Activated CD8-positive, alpha-beta memory T cell treated with anti-CD3 and anti-CD28 coated beads for 48 hours (primary cell): ENCODE data around the gene NBEA.
"Not testable (repeated sequence)": the region's sequence is repeated elsewhere in the genome, so short reads cannot be mapped to it uniquely, and the experiment has no call there.

ENCODE experiments used
- DNase-seq, 3 experiments: peaks; one replicate each; pipeline ENCODE4 v3.0.0-alpha.2; 2020; ENCODE audit warnings: low read depth in 2 of 3, low spot score in 2 of 3

Gene NBEA

GRCh38 chr13:35086667-35087066, 144.6 kb downstream of the NBEA start:
- no peak for DNase-seq

- DNase-seq, result no peak
Measured at GRCh38 chr13:35092251-35092650, 150.2 kb downstream of the NBEA start.

- no peak for DNase-seq
Measured at GRCh38 chr13:35092751-35093150, 150.7 kb downstream of the NBEA start.

GRCh38 chr13:35093356-35093755, 151.3 kb downstream of the NBEA start:
- no peak for DNase-seq

- not testable (repeated sequence) for DNase-seq
Measured at GRCh38 chr13:35106771-35107170, 164.7 kb downstream of the NBEA start.

- DNase-seq, result no peak
Measured at GRCh38 chr13:35107535-35107934, 165.5 kb downstream of the NBEA start.

GRCh38 chr13:35113612-35114011, 171.5 kb downstream of the NBEA start:
- not testable (repeated sequence) for DNase-seq

- DNase-seq, result no peak
Measured at GRCh38 chr13:35127466-35127865, 185.4 kb downstream of the NBEA start.

GRCh38 chr13:35129500-35129899, 187.4 kb downstream of the NBEA start:
- no peak for DNase-seq

- DNase-seq, result no peak
Measured at GRCh38 chr13:35131471-35131870, 189.4 kb downstream of the NBEA start.

- DNase-seq, result no peak
Measured at GRCh38 chr13:35136585-35136984, 194.5 kb downstream of the NBEA start.

- no peak for DNase-seq
Measured at GRCh38 chr13:35139591-35139990, 197.5 kb downstream of the NBEA start.

GRCh38 chr13:35140321-35140720, 198.3 kb downstream of the NBEA start:
- DNase-seq, result no peak

- no peak for DNase-seq
Measured at GRCh38 chr13:35140831-35141230, 198.8 kb downstream of the NBEA start.

- no peak for DNase-seq
Measured at GRCh38 chr13:35143123-35143522, 201.1 kb downstream of the NBEA start.

GRCh38 chr13:35144166-35144890, 202.3 kb downstream of the NBEA start:
- no peak for DNase-seq

GRCh38 chr13:35146686-35147085, 204.6 kb downstream of the NBEA start:
- DNase-seq, result no peak

GRCh38 chr13:35157143-35157755, 215.2 kb downstream of the NBEA start:
- DNase-seq, result no peak

- DNase-seq, result no peak
Measured at GRCh38 chr13:35159041-35159440, 217.0 kb downstream of the NBEA start.

GRCh38 chr13:35160896-35161295, 218.8 kb downstream of the NBEA start:
- DNase-seq, result no peak

- no peak for DNase-seq
Measured at GRCh38 chr13:35162420-35162819, 220.3 kb downstream of the NBEA start.

GRCh38 chr13:35163674-35164073, 221.6 kb downstream of the NBEA start:
- no peak for DNase-seq
